ENCODE data around the gene TMTC1.
"Not testable (repeated sequence)": the region's sequence is repeated elsewhere in the genome, so short reads cannot be mapped to it uniquely, and the experiment has no call there.

The TMTC1 gene

DNA sequence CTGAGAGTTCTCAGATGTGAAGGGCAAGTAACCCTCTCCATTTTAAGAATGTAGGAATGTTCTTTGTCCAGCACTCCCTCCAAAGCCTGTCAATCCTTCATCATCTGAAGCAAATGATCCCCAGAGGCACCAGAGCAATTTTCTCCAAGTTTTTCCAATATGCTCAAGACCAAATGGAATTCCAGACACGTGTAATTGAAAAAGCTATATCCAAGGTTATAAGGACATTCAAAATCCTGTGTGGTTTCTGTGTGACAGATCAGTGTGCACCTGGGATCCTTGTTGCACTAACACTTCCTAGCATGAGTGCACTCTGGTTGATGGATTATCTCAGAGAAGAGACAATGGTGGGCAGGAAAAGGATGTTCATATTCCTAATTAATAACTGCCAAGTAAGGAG lies 220.7 kb downstream of the TMTC1 start:
- DNase-seq, result no peak

DNA sequence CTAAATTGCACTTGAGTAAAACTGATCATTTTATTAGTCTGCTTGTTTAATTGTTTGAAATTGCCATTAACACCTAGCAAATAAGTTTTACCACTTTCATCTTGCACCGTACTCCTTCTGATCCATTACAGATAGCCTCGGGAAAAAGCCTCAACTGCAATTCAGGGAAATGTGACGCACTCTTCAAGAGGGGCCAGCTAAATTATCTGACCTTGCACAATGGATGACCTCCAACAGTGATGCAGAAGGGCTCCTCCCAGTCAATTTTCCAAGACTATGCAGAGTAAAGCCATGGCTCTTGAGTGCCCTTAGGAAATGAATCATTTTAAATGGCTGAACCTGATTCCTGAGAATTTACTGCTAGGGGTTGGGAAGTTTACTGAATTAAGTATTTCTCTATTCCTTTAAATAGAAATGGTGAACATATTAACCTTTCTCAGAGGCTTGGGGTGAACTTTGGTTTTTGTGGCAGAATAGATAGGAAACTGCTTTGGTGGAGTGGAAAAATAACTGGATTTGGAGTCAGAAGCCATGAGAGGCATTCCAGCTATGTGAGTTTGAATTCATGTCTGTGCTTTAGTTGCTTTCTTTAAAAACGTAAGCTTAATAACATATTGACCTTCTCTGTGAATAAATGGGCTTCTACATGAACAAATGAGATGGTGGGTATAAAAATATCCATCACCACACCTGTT lies 221.5 kb downstream of the TMTC1 start:
- no peak for DNase-seq

DNA sequence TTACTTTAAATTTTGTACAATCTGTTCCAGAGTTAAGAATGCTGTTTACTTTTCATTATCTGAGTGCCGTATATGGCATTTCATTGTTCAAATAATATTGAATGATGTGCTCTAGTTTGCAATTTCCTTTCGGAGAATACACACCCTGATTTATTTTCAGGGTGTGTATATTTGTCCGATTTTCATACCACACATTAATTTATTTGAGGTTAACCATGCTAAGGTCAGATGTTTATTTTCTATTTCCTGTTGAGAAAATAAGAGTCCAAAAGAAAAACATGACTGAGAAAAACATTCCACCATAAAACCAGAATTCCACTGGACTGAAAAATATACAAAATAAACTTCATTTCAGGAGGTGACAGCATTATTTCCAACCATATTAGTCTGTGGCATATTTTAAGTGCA lies 222.1 kb downstream of the TMTC1 start:
- DNase-seq, result no peak

DNA sequence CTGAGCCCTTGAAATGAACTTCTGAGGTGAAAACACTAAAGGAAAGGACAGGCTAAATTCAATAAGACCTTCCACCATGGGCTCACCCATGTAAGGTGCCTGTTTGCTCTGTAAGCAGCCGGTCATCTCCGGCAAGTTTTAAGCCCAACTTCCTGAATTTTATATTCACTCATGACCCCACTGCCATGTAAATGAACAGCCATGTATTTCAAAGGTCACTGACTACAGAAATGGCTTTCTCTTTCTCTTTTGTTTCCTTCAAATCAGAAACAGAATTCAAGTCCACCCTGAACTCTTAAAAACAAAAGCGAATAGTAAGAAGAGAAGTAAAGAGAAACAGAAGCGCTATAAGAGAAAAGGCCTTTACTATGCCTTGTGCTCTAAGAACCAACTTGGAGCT lies 224.5 kb downstream of the TMTC1 start:
- DNase-seq, result no peak

DNA sequence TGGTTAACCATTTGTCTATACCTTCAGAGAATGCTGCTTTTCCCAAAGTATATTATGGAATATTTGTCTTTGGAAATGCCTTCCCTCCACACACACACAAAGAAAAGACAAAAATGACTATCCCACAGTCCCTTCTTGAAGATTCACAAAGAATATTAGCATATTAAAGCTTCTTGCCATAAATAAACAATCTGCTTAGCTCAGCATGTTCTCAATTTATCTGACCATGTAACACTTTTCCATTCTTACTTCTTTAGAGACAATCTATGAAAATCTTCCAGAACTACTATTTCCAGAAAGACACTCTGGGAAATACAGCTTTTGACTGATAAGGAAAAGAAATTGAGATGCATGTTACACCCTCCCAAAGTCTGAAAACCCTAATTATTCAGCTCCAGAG lies 227.4 kb downstream of the TMTC1 start:
- no peak for DNase-seq

DNA sequence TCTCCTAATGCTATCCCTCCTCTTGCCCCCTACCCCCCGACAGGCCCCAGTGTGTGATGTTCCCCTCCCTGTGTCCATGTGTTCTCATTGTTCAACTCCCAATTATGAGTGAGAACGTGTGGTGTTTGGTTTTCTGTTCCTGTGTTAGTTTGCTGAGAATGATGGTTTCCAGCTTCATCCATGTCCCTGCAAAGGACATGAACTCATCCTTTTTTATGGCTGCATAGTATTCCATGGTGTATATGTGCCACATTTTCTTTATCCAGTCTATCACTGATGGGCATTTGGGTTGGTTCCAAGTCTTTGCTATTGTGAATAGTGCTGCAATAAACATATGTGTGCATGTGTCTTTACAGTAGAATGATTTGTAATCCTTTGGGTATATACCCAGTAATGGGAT lies 228.3 kb downstream of the TMTC1 start:
- not testable (repeated sequence) for DNase-seq

DNA sequence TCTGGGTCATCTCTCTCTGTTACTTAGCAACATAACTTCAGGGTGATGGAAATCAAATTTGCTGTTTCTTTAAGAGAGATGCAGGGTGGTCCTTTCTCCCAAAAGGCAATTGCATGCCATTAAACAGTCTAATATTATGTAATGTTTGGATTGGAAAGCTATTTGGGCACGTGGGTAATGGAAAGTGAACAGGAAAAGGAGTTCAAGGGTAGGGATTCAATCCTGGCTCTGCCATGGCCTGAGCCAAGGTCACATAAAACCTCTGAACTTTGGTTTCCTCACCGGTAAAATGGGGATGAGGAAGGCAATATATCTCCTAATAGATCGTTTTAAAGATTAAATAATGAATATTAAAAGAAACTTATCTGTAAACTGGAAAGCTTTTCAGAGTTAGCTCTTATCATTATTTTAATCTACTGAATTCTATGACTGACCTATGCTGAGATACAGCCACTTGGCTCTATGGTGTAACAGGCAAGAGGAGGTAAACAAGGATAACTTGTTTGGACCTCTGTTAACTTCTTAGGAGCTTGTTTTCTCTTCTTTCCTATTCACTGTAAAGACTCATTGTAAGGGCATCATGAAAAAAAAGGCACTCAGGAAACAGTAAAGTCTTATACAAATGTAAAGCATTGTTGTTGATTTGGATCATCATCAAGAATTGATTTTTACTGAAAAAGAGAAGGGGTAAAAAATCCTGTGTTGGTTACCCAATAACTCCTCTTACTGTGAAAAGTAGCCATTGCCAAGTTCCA lies 230.6 kb downstream of the TMTC1 start:
- DNase-seq, result no peak

DNA sequence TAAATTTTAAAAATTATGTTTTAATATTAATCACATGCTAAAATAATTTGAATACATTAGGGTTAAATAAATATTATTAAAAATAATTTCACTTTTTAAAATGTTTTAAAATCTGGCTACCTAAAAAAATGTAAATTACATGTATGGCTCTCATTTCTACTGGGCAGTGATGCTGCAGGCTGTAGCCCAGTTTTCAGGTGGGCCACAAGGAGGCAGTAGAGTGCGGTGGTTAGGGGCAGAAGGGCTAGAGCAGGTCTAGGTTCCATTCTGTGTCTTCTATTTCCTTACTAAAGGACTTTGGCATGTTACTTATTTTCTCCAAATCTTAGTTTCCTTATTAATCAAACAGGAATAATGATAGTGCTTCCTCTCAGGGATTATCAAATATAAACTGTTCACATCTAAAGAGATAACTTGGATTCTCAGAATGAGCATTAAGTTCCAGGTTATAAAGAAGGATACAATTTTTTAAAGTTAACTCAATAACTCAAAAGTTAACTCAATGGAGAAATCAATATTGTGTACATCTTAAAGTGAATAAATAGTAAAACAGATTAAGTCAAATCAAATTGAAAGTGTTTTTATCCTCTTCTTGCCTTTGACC lies 231.3 kb downstream of the TMTC1 start:
- peak; percentile 5 for DNase-seq

DNA sequence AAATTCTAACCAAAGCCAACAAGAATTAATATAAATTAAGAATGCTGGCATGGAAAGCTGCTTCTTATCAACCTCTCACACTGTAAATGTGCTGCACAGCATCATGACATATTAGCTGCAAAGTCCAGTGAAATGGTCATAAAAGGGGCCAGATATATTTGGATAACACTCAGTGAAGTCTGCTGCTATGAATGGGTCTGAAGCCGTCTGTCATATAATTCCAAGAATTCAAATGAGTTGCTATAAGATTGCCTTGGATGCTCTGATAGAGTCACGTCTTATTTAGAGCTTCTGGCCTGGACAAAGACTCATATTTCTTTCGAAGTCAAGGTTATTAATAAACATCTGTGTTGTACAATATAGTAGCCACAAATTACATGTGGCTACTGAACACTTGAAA lies 231.9 kb downstream of the TMTC1 start:
- DNase-seq, result no peak

DNA sequence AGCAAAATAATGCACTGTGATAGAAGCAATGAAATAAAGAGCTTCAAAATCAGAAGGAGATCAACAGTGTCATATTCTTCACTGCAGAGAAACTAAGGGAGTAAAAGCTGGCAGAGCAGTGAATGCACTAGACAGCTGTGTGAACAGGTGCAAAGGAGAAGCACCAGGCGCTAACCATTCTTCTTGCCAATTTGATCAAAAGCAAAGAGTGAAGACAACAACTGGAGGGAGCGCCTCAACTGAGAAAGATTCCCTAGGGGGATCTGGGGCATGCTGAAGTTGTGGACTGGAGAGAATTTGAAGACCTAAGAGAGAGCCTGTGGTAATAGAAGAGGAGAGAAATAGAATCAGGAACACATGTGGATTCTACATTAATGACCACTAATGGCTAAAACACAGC lies 235.9 kb downstream of the TMTC1 start:
- no peak for DNase-seq

DNA sequence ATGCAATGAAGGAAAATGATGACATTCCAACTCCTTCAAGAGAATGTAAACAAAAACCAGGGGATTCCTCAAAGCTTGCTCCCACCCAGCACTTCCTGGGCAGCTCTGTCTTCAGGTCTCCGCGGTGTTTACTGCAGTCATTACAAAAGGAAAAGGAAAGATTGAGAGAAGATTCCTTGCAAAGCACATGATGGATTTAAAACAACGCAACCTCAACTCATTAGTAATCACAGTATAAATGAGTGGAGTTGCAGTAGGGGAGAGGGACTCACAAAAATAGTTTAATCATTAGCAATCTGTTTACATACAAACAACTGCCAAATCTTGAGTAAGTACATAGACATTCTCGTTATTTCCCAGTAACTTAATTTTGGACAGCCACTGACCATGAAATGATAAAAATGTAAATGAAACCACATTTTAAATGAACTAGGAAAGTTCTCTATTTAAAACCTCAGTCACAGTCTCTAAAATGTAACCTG lies 236.6 kb downstream of the TMTC1 start:
- DNase-seq, result no peak

DNA sequence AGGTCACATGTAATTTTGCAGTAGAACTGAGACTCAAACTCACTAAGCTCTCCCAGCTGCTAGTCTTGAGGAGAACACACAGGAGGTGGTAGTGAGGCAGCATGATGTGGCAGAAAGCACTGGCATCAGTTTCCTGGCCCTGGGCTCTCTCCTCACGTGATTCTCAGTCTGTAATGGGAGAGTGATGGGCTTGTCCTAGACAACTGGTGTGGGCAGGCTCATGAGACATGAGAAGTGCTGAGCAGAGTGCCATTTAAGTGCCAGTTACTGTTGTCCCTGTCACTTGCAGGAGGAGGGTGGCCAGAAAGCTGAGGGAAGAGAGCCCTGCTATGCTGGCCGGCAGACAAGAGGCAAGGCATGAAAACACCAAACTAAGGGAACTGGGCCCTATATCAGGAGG lies 237.7 kb downstream of the TMTC1 start:
- DNase-seq, result no peak

DNA sequence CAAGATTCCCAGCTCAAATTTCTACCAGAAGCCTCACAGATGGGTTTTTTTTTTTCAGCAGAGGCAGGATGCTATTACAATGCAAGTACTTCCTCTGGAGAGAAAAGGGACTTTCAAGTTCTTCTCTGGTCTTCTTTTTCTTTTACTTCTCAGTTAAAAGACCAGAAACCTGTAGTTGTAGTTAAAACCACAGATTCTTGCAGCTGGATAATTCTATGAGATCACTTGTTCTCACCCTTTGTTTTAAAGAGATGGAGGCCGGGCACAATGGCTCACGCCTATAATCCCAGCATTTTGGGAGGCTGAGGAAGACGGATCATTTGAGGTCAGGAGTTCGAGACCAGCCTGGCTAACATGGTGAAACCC lies 238.7 kb downstream of the TMTC1 start:
- DNase-seq, result no peak

DNA sequence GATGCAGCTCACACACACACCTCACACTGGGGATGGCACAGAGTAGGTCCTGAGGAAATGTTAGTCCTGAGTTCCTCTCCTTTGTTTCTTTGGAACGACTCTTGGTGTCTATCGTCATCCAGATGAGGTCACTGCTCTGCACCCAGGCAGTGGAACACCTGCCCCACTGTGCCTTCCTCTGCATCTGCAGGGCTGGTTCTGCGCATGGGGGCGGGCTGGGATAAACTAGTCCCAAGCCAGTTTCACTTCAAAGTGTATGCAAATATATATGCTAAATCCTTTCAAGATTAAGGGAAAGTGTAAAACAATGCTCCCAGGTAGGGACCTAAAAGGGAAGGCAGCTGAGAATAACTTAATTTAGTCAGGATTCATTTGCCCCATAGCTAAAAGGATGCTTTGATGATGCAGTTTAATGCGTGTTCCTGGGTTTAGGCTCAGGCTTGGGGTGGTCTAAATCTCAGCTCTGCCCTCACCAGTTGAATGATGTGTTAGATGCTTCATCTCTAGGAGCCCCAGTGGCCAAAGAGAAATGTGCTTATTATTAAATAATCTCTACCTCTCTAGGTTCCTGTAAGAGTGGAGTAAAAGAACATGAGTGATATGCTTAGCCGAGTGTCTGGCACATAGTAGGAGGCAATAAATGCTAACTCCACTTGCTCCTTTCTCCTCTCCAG lies 239.2 kb downstream of the TMTC1 start:
- no peak for DNase-seq

DNA sequence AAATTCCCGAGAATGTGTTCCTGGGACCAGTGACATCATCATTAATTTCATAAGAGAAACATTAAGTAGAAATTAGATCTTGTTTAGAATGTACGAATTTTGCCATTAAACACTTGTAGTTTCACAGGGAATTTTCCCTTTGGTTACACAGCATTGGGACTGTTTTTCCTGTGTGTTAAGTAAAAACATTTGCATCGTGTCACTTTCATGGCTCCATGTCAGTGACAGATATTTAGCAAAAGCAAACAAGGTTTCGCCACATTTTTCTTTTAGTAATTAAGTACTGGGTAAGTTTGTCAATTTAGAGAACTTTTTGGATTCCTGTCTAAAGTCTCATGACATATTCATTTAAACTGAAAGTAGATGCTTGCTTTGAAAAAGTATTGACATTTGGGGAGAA lies 240.7 kb downstream of the TMTC1 start:
- DNase-seq, result no peak

DNA sequence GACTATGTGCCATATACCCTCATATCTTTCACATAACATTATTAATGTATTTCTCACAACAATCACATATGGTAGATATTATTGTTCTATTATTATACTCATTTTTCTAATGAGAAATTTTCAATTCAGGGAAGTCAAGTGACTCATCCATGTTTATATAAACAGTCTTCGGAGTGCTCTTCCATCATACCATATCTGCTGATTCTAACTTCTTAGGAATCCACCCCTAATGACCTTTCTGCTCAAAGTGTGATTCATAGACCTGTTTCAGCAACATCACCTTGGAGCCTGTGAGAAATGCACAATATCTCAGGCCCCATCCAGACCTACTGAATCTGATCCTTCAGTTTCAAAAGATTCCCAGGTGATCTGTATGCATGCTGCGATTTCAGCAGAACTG lies 246.4 kb downstream of the TMTC1 start:
- no peak for DNase-seq

DNA sequence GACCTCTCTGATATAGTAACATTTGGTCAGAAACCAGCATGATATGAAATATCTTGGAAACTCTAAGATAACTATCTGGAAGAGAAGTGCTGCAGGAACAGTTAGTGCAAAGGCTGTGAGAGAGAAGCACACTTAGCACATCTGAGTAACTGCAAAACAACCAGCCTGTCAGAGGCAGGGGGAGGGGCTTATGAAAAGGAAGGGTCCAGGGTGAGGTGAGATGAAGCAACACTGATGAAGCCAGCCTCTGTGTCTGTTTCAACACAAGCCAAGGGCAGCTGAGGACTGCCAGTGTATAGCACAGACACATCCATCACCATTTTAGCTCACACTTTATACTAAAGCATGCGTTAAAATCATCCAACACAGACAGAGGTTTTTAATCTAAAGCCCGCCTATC lies 248.8 kb downstream of the TMTC1 start:
- DNase-seq, result no peak

DNA sequence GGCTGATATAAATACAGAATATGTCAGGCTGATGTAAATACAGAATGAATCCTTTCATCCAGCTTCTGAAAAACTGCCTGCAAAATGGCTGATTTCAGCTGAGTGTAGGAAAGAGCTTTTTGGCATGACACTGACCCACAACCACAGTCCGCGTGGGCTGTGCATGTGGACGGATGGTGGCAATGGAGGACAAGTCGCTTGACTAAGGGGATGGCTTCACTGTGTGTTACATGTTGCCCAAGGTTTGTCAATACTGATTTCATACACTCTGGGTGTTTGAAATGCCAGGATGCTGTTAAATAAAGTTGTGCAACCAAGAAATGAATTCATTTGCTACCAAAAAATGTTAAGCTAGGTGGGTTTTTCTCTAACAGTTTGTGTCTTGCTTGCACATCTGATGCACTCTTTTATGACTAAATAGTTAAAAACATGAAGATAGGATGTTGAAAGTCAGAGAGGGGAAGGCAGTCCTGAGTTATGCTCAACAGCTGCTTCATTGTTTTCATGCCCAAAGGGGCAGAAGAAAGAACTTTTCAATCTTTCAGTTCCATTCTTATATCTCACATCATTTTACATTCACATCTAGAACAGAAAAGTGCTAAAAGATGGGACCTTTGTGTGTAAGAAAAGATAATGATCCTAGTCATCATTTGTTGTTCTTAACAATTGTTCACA lies 249.8 kb downstream of the TMTC1 start:
- DNase-seq, result no peak

DNA sequence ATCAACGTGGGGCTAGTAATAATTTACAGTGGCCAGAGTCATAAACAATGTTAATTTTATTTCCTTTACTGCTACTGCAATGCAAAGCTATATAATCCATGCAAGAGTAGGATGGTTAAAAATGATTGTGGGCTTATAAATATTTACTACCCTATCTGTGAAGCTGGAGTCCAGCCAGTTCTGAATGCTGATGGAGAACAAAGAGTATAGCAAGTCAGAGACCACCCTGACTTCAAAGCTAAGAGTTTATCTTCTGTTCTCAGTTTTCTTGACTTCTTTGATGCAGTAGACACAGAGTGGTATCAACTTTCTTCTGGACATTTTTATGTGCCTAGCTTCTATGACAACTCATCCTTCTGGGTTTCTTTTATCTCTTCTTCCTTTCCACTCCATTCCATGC lies 252.3 kb downstream of the TMTC1 start:
- DNase-seq, result no peak

DNA sequence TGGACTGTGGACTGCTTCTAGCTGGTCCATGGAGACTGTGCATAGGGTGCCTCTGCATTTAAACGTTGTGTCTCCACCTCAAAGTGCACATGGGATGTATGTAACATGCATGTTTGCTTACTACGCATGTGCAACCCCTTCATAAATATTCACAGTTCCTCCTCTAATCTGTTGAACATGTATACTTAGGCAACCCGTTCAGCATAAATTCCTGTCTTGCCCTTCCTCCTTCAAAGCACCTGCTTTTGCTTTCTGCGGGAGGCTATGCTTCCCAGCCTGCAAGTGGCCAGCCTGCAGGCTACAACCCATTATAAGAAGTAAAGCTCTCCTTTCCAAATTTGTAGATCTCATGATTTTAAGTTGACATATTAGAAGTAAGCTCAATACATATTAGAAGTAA lies 253.3 kb downstream of the TMTC1 start:
- no peak for DNase-seq

DNA sequence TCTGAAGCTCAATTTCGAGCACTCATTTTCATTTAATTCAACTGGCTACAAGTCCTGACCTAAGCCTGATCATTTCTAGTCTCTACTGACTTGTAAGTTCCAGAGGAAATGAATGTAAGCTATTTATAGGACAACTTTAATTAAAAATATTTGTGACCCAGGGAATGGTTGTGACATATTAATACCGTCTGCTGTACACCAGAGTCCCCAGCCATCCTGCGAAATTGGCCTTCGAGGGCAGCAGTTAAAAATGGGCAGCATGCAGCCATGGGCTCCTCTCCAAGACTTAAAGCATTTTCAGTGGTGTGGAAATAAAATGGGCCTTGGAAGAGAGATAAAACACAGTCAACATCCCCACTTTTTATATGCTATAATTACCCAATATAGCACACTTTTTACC lies 255.6 kb downstream of the TMTC1 start:
- DNase-seq, result no peak

DNA sequence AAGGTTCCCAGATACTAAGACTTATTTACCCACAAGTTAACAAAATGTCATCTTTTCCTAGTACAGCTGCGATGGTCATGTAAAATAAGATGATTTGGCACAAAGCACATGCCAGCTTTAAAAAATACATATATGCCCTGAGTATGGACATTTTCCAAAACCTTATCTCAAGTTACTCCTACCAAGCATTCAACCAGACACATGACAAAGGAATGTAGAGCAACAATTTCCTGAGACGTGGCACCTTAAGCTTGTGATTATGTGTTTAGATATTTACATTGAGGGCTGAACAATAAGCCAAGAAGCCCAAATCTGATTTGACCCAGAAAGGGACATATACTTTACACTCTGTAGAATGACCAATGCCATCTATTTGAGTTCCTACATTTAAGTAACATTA lies 261.8 kb downstream of the TMTC1 start:
- DNase-seq, result no peak

DNA sequence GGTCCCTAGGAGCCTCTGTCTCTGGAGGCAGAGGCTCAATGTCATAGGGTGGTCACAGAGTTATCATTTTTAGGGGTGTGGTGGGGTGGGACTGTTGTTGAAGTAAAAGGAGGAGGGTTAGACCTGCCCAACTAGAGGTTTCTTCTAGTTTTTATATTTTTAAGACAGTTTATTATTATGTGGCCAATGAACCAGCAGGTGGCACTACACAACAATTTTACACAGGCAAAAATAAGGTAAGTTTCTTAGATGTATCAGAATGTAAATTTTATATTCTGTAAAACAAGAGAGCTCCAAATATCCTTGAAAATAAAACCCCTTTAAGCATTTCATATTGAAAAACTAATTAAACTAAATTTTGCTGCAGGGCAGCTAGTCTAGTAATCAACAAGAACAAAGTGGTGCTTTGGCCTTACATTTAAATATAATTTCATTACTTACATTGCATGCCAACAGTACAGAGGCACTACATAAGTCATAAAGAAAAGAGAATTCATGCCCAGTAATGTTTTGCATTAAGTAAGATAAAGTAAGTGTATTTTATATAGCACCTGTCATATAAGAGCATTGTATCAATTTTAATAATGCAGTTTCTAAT lies 264.1 kb downstream of the TMTC1 start:
- DNase-seq, result peak; percentile 38

Measured in NCI-H774 (cell line).